Stimulated activated CD8-positive, alpha-beta memory T cell treated with anti-CD3 and anti-CD28 coated beads, Interleukin-7, amount 100 ng/mL, for 1 hour (primary cell): ENCODE results near the gene SS18L1.
"Not testable (repeated sequence)": the region's sequence is repeated elsewhere in the genome, so short reads cannot be mapped to it uniquely, and the experiment has no call there.

ENCODE experiments used
- DNase-seq, 2 donors: peaks; one replicate each; pipeline ENCODE4 v3.0.0-alpha.2; 2020; ENCODE audit warnings: low read depth in 2 of 2

The SS18L1 gene, protein sequence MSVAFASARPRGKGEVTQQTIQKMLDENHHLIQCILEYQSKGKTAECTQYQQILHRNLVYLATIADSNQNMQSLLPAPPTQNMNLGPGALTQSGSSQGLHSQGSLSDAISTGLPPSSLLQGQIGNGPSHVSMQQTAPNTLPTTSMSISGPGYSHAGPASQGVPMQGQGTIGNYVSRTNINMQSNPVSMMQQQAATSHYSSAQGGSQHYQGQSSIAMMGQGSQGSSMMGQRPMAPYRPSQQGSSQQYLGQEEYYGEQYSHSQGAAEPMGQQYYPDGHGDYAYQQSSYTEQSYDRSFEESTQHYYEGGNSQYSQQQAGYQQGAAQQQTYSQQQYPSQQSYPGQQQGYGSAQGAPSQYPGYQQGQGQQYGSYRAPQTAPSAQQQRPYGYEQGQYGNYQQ

DNA sequence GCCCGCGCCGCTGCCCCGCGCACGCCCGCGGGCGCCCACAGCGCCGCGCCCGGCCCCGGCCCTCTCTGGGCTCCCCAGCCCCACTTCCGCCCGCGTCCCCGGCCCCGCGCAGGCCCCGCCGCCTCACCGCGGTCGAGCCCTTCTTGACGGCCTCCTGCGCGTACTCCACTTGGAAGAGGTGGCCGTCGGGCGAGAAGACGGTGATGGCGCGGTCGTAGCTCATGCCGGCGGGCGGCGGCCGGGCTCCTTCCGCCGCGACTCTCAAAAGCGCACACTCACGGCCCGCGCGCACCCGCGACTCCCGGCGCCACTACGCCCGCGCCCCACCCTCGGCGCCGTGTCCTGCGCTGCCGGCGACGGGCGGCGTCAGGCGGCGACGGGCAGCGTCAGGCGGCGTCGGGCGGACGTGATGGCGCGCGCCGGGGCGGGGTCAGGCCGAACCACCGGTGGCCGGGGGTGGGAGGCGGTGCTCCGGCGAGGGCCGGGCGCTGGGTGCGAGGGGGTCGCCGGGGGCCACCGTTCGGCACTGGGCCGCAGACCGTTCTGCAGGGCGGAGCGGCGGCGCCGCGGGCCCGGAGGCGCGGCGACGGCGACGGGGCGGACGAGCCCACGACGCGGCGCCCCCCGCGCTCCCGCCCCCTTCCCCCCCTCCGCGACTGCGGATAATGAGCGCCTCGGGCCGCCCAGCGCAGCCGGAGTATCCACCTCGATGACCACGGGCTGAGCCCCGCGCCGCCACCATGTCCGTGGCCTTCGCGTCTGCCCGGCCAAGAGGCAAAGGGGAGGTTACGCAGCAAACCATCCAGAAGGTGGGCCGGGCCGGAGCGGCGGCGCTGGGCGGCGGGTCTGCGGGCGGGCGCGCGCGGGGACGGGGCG, at the start of gene SS18L1, which contains the start of gene PSMA7:
Gene SS18L1, plus strand, starts transcription at position 689 of the 876 bp plus-strand sequence. Its CDS starts 52 bp downstream, at position 741.
Gene PSMA7, minus strand, starts transcription at position 314 of the 876 bp plus-strand sequence. Its CDS starts 91 bp downstream, at position 223.
- peak; percentile 65 to 71 for DNase-seq

DNA sequence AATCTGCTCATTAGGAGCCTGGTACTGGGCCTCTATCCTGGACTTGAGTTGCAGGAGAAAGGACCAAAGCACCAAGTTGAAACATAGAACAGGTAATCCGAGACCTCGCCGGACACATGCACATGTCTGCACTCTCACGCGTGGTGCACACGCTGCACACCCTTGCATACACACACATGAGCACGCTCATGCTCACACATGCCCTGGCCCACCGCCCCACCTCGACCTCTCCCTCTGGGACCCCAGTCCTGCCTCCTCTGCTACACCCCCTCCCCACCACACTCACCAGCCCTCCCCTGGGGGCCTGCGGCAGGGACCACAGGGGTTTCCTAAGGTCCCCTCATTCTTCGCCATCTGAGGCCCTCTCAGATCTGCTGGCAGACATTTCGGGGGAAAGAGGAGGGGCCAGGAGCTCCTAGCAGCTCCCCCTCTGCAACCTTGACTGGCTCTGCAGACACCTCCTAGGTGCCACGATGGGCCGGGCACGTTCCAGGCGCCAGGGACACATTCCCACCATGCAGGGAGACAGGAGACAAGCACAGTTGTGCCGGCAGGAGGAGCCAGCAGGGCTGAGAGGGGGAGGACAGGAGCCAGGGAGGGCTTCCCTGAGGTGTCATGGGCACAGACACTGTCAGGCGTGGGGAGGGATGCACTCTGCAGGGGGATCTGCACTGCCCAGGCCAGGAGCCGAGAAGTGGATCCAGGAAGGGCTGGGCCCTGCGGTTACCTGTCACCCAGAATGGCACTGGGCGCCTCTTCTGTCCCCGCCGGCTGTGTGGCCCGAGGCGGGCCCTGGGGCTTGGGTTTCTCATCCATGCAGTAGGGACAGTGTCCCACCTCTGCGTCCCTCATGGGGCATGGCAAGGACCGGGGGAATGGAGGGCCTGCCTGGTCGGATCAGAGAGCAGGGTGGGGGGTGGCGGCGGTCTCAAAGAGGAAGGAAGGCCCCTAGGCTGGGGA, 46.9 kb upstream of the SS18L1 start:
- no peak for DNase-seq

GRCh38 chr20:62097881-62098407, 45.6 kb upstream of the SS18L1 start:
- no peak for DNase-seq

- no peak for DNase-seq
These were observed 42.5 kb upstream of the SS18L1 start for GRCh38 chr20:62101078-62101477.

DNA sequence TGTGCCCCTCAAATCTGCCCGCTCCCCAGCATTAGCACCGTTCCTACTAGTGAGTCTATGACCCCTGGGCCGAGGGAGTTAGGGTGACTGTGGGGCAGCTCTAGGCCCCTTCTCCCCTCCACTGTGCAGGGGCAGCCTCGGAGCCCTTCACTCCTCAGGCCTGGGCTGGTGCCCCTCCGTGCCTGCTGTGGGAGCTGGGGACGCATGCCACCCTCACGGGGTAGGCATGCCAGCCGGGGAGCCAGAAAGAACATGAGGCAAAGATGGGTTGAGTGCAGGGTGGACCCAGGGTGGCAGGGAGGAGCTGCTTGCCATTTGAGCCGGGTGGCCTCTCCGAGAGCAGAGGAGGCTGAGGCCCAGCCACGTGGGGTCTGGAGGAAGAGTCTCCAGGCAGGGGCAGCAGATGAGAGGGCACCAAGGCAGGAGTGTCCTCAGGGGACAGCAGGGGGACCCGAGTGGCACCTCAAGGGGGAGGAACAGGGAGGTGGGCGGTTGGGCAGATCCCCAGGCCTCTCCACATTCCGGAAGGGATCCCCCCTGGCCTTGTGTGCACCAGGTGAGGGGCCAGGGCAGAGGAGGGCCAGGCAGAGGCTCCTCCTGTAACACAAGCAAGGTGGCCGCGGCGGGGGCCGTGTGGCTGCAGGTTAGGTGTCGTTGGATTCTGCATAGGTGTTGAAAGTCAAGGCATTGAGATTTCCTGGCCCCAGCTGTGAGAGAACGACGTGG, 39.9 kb upstream of the SS18L1 start:
- DNase-seq: no peak

DNA sequence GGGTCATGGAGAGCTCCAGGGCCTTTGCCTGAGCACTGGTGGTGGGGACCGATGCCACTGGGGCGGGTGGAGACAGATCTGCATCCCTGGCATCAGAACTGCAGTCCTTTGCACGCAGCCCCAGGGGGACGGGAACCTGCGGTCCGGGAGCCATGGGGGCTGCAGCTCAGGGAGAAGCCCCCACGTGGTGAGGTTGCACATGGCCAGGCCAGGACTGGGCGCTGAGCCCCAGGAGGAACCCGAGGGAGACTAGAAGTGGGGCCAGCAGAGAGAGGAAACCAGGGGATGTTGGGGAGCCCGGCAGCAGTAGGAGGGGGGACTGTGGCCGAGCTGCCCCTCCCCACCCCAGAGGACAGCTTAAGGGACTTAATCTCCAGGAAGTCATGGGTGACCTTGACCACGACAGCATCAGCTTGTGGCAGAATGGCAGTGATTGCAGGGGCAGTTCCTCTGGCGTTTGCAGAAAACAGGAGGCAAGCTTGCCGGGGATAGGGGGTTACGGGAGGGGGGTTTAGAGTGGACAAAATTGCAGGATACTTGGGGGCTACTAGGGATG, 39.3 kb upstream of the SS18L1 start:
- no peak for DNase-seq

- DNase-seq: no peak
These were observed 38.7 kb upstream of the SS18L1 start for GRCh38 chr20:62104791-62105345.

GRCh38 chr20:62105592-62105991, 38.0 kb upstream of the SS18L1 start:
- DNase-seq: no peak

DNA sequence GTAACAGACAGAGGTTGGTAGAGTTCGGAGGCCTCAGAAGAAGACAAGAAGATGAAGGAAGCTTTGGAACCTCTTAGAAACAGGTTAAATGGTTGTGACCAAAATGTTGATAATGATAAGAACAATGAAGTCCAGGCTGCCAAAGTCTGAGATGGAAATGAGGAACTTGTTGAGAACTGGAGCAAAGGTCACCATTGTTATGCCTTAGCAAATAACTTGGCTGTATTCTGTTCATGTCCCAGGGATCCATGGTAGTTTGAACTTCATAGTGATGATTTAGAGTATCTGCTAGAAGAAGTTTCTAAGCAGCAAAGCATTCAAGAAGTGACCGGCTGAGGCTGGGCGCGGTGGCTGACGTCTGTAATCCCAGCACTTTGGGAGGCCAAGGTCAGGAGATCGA, 32.4 kb upstream of the SS18L1 start:
- no peak for DNase-seq

DNA sequence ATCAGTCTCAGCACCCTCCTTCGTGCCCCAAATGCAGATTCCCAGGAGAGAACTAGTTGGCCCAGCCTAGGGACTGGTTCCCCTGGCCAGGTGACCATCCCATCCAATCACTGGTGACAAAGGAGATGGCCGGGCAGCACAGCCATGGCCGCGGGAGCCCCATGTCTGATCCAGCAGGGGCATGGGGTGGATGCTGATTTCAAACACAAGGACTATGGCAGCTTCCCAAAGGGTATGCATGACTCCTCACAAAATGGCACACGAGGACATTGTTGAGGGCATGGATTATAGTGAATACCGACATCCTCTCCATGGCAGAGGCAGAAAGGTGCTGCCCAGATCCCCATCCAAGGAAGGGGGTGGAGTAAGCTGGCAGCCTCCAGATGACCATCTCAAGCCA, 31.2 kb upstream of the SS18L1 start:
- DNase-seq: no peak

GRCh38 chr20:62114894-62115293, 28.7 kb upstream of the SS18L1 start:
- DNase-seq: no peak

GRCh38 chr20:62115800-62116407, 27.7 kb upstream of the SS18L1 start:
- not testable (repeated sequence) for DNase-seq

DNA sequence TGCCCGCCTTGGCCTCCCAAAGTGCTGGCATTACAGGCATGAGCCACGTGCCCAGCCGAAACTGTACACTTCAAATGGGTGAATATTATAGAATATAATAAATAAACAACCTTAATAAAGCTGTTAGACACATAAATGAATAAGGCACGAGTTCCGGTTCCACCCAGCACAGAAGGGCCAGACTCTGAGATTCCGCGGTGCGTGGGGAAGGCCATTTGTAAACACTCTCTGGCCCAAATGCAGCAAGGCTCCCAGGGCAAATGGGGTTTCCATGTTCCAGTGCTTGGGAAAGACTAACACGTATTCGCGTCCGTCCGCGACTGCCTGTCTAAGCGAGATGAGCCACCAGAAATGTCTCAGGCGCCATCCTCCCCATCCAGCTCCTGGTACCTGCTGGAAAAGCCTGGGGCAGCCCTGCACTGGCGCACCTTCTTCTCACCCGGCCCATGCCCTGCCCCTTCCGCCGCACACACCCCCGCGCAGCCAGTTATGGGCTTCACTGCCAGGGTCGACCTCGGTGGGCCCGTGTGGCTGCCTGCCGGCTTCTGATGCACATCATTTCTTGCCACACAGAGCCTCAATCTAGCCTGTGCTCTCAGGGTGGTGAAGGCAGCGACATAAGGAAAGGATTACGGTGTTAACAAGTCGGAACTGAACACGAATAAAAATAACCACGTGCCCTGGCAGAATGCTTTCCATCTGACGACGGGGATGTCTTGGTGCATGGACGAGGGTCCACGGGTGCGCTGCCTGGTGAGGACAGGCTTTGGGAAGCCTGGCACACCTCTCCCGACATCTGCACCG, 26.8 kb upstream of the SS18L1 start:
- DNase-seq: no peak

GRCh38 chr20:62117362-62117646, 26.3 kb upstream of the SS18L1 start:
- DNase-seq: no peak

- DNase-seq: peak; percentile 49 to 56
These were observed 25.9 kb upstream of the SS18L1 start for GRCh38 chr20:62117658-62118057.

- no peak for DNase-seq
These were observed 25.2 kb upstream of the SS18L1 start for GRCh38 chr20:62118113-62119043.

DNA sequence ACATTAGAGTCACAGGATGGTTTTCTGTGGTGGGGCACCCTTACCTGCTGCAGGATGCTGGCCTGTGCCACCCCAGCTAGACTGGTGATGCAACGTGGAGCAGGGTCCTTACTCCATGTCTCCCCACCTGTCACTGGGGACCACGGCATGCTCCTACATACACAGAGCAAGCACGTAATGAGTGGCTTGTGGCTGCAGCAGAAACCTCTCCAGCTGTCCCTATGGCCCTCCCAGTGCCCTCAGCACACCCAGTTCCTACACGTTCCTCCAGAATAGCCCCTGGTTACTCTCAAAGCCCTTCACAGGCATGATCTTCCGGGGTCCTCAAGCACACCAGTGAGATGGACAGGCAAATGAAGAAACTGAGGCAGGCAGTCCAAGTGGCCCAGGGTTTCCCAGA, 24.5 kb upstream of the SS18L1 start:
- no peak for DNase-seq
